HCEC 1CT (cell line): ENCODE measurements around the gene PIK3C2A.
A peak's percentile ranks its signal among the peaks of the same experiment; 100 is the strongest.

ENCODE experiments used
- DNase-seq: peaks from one replicate; pipeline ENCODE4 v3.0.0-alpha.2; 2017

Gene PIK3C2A

GRCh38 chr11:17214338-17214737 lies 6.6 kb upstream of the PIK3C2A start:
- DNase-seq: no peak

- DNase-seq: no peak
Observed at GRCh38 chr11:17211286-17211685, 3.5 kb upstream of the PIK3C2A start.

- no peak for DNase-seq
Observed at GRCh38 chr11:17209939-17210245, 2.1 kb upstream of the PIK3C2A start.

- peak; percentile 38 for DNase-seq
Observed at GRCh38 chr11:17208257-17208999, 642 bp upstream of the PIK3C2A start.

- DNase-seq: no peak
Observed at GRCh38 chr11:17206463-17206862, 1.3 kb downstream of the PIK3C2A start.

GRCh38 chr11:17197431-17197898 lies 10.3 kb downstream of the PIK3C2A start:
- peak; percentile 62 for DNase-seq

GRCh38 chr11:17188675-17189074 lies 19.1 kb downstream of the PIK3C2A start:
- DNase-seq: no peak

- DNase-seq: no peak
Observed at GRCh38 chr11:17186932-17187692, 20.7 kb downstream of the PIK3C2A start.

GRCh38 chr11:17185938-17186337 lies 21.8 kb downstream of the PIK3C2A start:
- DNase-seq: no peak

GRCh38 chr11:17184882-17185587 lies 22.8 kb downstream of the PIK3C2A start:
- DNase-seq: no peak

GRCh38 chr11:17183836-17184235 lies 23.9 kb downstream of the PIK3C2A start:
- DNase-seq: no peak

- DNase-seq: no peak
Observed at GRCh38 chr11:17179970-17180369, 27.8 kb downstream of the PIK3C2A start.

- no peak for DNase-seq
Observed at GRCh38 chr11:17173332-17173731, 34.5 kb downstream of the PIK3C2A start.

- DNase-seq: no peak
Observed at GRCh38 chr11:17171916-17172315, 35.9 kb downstream of the PIK3C2A start.

- DNase-seq: peak; percentile 69
Observed at GRCh38 chr11:17171343-17171742, 36.4 kb downstream of the PIK3C2A start.

GRCh38 chr11:17169876-17170275 lies 37.9 kb downstream of the PIK3C2A start:
- no peak for DNase-seq

- DNase-seq: no peak
Observed at GRCh38 chr11:17165247-17165890, 42.4 kb downstream of the PIK3C2A start.

GRCh38 chr11:17164361-17165246 lies 43.2 kb downstream of the PIK3C2A start:
- peak; percentile 48 for DNase-seq

GRCh38 chr11:17163736-17164135 lies 44.0 kb downstream of the PIK3C2A start:
- DNase-seq: no peak

- DNase-seq: no peak
Observed at GRCh38 chr11:17163291-17163690, 44.5 kb downstream of the PIK3C2A start.

- DNase-seq: no peak
Observed at GRCh38 chr11:17162376-17162775, 45.4 kb downstream of the PIK3C2A start.

GRCh38 chr11:17161515-17161914 lies 46.3 kb downstream of the PIK3C2A start:
- no peak for DNase-seq
